Kidney (tissue), 14 donors: ENCODE data around the gene IL10RB. TPM values are rescaled to one million over a fixed set of nuclear protein-coding genes. Genes with fewer than 3 reads are reported as not detected.
"Not testable (repeated sequence)": the region's sequence is repeated elsewhere in the genome, so short reads cannot be mapped to it uniquely, and the experiment has no call there.

Experiments used
- DNase-seq, 5 donors: peaks; one replicate each; pipeline ENCODE4 v3.0.0-alpha.2; 2013 to 2020
- FAIRE-seq: peaks from 2 replicates; lab custom pipeline; 2012; peaks lifted over from hg19 to GRCh38; lab: Jason Lieb, UNC
- H3K27ac ChIP-seq, 2 donors: one replicate each; pipeline ENCODE4 v1.7.0; 2013; ENCODE audit warnings: low read depth in 2 of 2, low read length in 2 of 2, inconsistent platforms in 1 of 2
- H3K27me3 ChIP-seq: one replicate; pipeline ENCODE4 v1.7.1; 2013; ENCODE audit warnings: low read length, inconsistent platforms; ENCODE audit not compliant: control insufficient read depth, insufficient read depth
- H3K36me3 ChIP-seq, 3 donors: one replicate each; pipeline versions ENCODE4 v1.7.0 to v1.7.1; 2013; ENCODE audit warnings: low read length in 3 of 3, control low read depth in 1 of 3, inconsistent platforms in 1 of 3; ENCODE audit not compliant: insufficient read depth in 3 of 3, control insufficient read depth in 2 of 3
- H3K4me1 ChIP-seq, 3 donors: one replicate each; pipeline versions ENCODE4 v1.7.0 to v1.7.1; 2013; ENCODE audit warnings: low read length in 3 of 3, inconsistent platforms in 1 of 3, low read depth in 1 of 3; ENCODE audit not compliant: control insufficient read depth in 2 of 3, insufficient read depth in 2 of 3
- H3K4me3 ChIP-seq, 3 donors: one replicate each; pipeline versions ENCODE4 v1.7.0 to v1.8.1; 2013; ENCODE audit warnings: low read length in 3 of 3, control low read depth in 1 of 3, inconsistent platforms in 1 of 3
- H3K9ac ChIP-seq, 3 donors: one replicate each; pipeline versions ENCODE4 v1.7.0 to v1.7.1; 2013; ENCODE audit warnings: low read length in 3 of 3, control low read depth in 1 of 3, inconsistent platforms in 1 of 3
- H3K9me3 ChIP-seq, 3 donors: one replicate each; pipeline versions ENCODE4 v1.7.0 to v1.7.1; 2013; ENCODE audit warnings: low read length in 3 of 3, control low read depth in 1 of 3, inconsistent platforms in 1 of 3; ENCODE audit not compliant: control insufficient read depth in 2 of 3, insufficient read depth in 1 of 3
- CTCF ChIP-seq: IDR thresholded peaks from 3 replicates; pipeline ENCODE4 v1.5.1; 2012; ENCODE audit warnings: mild to moderate bottlenecking, moderate library complexity, borderline replicate concordance; ENCODE audit not compliant: insufficient read depth; ENCODE audit errors: extremely low read depth
- intact Hi-C: fragments of 100-400 bp; cut with DNase I; formaldehyde crosslinking; loops from one replicate; pipeline ENCODE4 v1.11.1; 2022
- polyA plus RNA-seq: library from polyadenylated mRNA; stranded (reverse); fragments of 350-450 nt; fragmentation: Illumina TruSeq; extraction: RNeasy Lipid Tissue Mini Kit (QIAGEN cat#74804); gene quantifications from one replicate; pipeline ENCODE4 v1.2.3, GENCODE V29; 2014; ENCODE audit warnings: low read depth, low replicate concordance; ENCODE audit not compliant: insufficient read depth
- total RNA-seq: library from RNA; stranded (reverse); fragmentation: NEBNext Ultra II Directional; extraction: Animal tissue kit (Norgen Biotek cat#: 25700); gene quantifications from one replicate; pipeline ENCODE4 v1.2.1, GENCODE V29; 2021
- donor health status: control.
- donor health status: control.
- donor health status: control.
- donor health status: control.
- donor health status: control.
- donor health status: DM: yes; HTN: yes; CAD: no.
- donor health status: Normal renal cell carcinoma (clear cell type).

IL10RB gene
- total and polyA plus RNA-seq, 2 donors from 2014 or later = 21.5 to 27.3 TPM

GRCh38 chr21:33249331-33250002, 16.7 kb upstream of the IL10RB start:
- H3K36me3 ChIP-seq = peaks cover 5 to 19% (median 17%) of the 10 kb centered on the region in 3 donors
- H3K9ac ChIP-seq = no peak overlapping the region
- intact Hi-C loops = no loop called here
- FAIRE-seq = no peak
- no peaks in the 10 kb centered on the region for H3K27me3 ChIP-seq
- no peak for TF ChIP-seq CTCF
- H3K4me1 ChIP-seq = no peaks in the 10 kb centered on the region
- DNase-seq = no peak
- H3K9me3 ChIP-seq = no peaks in the 10 kb centered on the region
- H3K27ac ChIP-seq = no peak overlapping the region
- no peak overlapping the region for H3K4me3 ChIP-seq

- H3K27ac ChIP-seq = no peak overlapping the region
- no peak for DNase-seq
- intact Hi-C loops = no loop called here
- no peak overlapping the region for H3K9ac ChIP-seq
- no peak overlapping the region for H3K4me3 ChIP-seq
- H3K27me3 ChIP-seq = no peaks in the 10 kb centered on the region
- FAIRE-seq = no peak
- no peaks in the 10 kb centered on the region for H3K4me1 ChIP-seq
- H3K36me3 ChIP-seq = peaks cover 5 to 19% (median 17%) of the 10 kb centered on the region in 3 donors
- TF ChIP-seq CTCF = no peak
- H3K9me3 ChIP-seq = no peaks in the 10 kb centered on the region
Measured at GRCh38 chr21:33251119-33251518, 15.0 kb upstream of the IL10RB start.

- peaks cover 4 to 15% (median 12%) of the 10 kb centered on the region in 3 donors for H3K36me3 ChIP-seq
- intact Hi-C loops, H3K27ac ChIP-seq, DNase-seq, H3K9me3 ChIP-seq, H3K9ac ChIP-seq, H3K4me1 ChIP-seq, H3K27me3 ChIP-seq, H3K4me3 ChIP-seq, FAIRE-seq: not testable (repeated sequence)
Measured at GRCh38 chr21:33253382-33253781, 12.8 kb upstream of the IL10RB start.

- H3K27ac ChIP-seq = no peak overlapping the region
- peaks cover 4 to 7% (median 6%) of the 10 kb centered on the region in 3 donors for H3K36me3 ChIP-seq
- H3K4me1 ChIP-seq = no peaks in the 10 kb centered on the region
- H3K4me3 ChIP-seq = no peak overlapping the region
- H3K27me3 ChIP-seq = no peaks in the 10 kb centered on the region
- intact Hi-C loops = no loop called here
- DNase-seq (no peak), FAIRE-seq (no peak)
- no peak for TF ChIP-seq CTCF
- no peak overlapping the region for H3K9ac ChIP-seq
- no peaks in the 10 kb centered on the region for H3K9me3 ChIP-seq
Measured at GRCh38 chr21:33254766-33255165, 11.4 kb upstream of the IL10RB start.
